GM18907 (cell line): ENCODE results near the gene ANKRD33.

Source experiments
- ATAC-seq: cut with Tn5 transposase; IDR thresholded peaks from one replicate; pipeline ENCODE4 v1.9.1; 2021; ENCODE audit warnings: mild to moderate bottlenecking, moderate library complexity; ENCODE audit not compliant: unreplicated experiment

Gene ANKRD33

DNA sequence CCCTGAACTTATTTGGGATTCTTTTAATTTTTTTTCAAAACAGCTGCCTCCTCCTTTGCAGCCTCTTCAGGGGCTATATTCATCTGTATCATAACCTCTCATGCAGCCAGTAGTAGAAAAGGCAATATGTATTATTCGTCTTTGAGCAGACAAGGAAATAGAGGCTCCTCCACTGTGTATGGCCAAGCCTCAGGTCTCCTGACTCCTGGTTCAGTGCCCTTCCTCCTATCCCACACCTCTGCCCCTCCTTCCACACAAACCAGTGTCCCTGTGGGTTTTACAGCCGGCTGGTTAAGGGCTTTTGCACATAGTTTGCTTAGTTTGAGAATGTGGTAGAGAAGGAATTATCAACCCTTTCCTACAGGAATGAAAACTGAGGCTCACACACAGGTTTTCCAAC, 10.6 kb downstream of the ANKRD33 start:
- ATAC-seq: no peak

DNA sequence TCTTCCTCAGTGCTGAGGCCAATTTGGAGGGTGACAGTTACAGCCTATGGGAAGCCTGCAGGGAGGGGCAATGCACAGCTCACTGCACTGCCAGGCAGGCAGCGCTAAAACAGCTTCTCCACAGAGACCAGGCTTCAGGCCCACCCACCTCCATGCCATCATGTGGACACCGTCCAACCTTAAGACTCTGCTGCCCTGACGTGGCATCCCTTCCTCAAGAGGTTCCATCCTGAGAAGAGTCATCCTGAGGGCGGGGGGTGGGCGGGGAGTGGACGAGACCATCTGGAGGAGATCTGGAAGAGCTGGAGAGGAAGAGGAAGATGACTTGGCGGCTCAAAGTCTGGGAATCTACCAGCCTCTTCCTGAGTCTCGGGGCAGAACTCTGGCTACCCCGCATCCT, 11.0 kb downstream of the ANKRD33 start:
- ATAC-seq: no peak

DNA sequence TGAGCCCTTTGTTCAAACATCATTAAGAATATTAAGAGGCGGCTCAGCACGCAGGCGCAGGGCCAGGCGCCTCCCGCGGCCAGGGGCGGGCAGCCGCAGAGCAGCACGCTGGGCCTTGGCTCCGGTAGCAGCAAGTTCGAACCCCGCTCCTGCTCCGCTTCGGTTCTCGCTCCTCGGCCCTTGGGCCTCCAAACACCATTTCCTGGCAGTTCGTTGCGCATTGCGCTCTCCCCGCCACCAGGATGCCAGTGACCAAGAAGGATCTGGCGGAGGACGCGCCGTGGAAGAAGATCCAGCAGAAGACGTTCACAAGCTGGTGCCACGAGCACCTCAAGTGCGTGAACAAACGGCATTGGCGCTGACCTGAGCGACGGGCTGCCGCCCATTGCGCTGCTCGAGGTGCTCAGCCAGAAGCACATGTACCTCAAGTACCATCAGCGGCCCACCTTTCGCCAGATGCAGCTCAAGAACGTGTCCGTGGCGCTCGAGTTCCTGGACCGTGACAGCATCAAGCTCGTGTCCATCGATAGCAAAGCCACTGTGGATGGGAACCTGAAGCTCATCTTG, 12.5 kb downstream of the ANKRD33 start:
- no peak for ATAC-seq

DNA sequence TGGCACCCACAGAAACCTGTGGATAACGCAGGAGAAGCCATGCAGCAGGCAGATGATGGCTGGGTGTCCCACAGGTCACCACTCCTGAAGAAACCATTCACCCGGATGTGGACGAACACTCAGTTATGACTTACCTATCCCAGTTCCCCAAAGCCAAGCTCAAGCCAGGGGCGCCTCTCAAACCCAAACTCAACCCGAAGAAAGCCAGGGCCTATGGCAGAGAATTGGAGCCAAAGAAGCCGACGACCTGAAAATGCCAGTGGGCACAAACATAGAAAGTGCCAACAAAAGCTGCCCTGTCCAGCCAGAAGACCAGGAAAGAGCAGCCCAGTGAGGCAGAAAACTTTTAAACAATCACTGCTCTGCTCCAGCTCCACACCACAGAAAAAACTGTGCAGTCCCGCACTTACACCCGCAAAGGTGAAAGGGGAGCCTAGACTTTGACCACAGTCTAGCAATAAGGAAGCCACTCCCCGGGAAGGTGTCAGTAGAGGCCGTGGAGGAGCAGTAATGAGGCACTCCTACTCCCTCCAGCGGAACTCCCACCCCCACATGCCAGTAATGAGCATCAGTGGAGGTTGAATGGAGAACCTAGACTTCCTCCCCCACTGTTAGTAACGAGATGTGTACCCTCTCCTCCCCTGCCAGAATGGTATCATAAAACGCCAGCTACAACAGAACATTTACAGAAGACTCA, 13.4 kb downstream of the ANKRD33 start:
- ATAC-seq: no peak

DNA sequence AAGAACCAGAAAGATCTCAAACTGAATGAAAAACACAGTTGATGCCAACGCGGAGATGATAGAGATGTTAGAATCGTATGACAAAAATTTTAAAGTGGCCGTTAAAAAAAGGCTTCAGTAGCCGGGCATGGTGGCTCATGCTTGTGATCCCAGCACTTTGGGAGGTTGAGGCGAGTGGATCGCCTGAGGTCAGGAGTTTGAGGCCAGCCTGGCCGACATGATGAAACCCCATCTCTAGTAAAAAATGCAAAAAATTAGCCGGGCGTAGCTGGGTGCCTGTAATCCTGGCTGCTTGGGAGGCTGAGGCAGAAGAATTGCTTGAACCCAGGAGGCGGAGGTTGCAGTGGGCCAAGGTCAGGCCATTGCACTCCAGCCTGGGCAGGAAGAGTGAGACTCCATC, 14.0 kb downstream of the ANKRD33 start:
- ATAC-seq: no peak

DNA sequence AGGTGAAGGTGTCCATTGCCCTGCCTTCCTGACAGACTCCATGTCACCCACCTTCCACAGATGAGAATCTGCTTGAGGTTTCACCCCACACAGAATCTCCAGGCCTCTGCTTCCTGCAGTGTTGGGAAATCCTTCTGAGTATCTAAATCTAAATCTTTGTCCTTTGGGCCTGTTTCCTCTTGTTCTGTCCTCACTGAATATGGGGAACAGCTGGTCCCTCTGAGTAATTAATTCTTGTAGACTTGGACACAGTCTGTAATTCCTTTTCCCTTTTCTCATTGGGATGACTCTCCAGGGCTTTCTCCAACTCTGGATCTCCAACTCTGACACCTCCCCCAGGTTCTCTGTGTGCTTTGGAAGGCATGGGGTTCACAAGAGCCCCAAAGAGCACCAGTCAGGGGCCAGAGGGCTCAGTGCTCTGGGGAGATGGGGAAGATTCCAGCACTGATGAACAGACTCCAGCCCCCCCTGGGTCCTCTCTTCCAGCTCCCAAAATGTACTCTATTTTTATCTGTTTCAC, 17.1 kb downstream of the ANKRD33 start:
- ATAC-seq: no peak

DNA sequence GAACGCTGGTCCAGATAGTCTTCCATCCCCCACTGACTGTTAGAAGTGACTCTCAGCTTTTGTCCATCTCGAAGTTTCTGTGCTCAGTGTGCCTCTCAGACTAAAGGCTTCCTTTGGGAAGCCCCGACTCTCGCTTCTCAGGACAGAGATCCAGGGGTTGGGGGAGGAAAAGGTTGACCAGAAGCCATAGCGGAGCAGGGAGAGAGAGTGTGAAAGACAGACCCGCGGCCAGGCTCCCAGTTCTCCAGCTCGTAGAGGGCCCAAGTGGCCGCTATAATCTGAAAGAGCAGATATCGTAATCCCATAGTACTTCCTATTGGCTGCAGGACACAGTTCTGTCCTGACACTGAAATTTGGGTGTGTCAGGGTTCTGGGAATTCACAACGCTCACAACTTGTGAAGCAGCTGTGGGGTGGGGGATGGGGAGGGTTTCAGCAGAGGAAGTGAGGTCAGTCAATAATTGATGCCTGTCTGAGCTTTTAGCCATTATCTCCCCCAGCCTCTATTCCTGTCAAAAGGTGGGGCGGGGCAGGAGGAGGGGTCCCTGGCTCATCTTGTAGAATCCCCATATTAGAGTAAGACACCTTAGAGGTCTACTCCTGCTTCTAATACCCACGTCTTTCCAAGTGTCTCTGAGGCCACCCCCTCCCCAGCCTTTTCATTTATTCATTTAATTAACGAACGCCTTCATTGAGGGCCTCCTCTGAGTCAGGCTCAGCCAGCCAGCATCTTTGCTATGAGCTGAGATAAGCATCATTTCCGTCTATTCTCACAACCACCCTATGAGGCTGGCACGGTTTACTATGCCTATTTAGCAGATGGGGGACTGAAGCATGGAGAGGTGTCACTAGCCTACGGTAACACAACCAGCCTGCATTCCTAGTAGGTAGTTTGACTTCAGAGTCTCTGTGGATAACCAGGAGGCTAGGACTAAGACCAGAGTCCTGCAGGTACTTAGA, 17.8 kb downstream of the ANKRD33 start:
- ATAC-seq: no peak

DNA sequence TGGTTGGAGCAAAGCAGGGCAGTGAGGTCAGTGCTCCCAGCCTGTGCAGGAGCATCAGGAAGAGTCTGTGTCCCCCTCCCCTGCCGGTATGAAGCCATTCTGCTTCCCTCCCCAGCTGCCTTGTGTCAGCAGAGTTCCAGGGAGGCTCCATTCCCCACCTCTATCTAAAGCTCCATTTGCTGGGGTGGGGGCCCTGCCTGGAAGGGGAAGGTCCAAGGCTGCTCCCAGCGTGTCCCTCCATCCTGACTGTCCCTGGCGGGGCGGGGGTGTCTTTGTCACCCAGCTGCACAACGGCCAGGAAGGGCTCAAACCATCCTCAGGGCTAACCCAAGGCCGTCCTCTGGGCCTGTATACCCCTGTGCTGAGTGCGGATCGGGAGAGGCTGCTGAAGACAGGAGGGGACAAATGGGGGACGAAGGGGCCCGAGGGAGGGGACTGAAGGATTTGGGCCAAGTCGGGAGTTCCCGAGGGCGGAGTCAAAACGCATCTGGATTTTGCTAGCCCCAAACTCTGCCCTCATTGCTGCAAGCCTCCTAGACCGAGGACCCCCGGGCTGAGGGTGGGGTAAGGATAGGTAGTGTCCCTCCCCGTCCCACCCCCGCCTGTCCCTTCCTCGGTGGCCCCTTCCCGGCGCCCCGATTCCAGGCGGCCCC, 18.7 kb downstream of the ANKRD33 start:
- no peak for ATAC-seq

DNA sequence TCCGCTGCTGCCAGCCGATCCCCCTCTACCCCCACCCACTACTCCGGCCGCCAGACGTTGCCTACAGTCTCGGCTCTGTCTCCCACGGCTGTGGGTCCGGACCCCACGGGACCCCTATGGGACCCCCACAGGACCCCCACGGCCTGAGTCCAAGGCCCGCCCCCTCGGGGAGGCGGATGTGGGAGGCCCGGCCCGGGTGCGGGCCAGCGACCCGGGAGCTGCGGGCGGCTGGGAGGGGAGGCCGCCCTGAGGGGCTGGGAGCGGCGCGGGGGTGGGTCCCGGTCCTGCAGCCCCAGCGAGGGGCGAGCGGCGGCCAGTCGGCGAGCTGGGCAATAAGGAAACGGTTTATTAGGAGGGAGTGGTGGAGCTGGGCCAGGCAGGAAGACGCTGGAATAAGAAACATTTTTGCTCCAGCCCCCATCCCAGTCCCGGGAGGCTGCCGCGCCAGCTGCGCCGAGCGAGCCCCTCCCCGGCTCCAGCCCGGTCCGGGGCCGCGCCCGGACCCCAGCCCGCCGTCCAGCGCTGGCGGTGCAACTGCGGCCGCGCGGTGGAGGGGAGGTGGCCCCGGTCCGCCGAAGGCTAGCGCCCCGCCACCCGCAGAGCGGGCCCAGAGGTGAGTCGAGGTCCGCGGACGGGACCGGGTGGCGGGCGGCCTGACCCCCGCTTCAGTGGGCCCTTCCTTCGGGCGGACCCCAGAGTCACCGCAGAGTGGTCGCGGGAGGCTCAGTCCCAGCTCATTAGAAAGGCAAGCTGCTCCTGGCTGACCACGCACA, 19.4 kb downstream of the ANKRD33 start, which contains the start of gene ACVRL1:
TSS of gene ACVRL1 (plus strand) at position 422 of the 773 bp plus-strand sequence. CDS start 4,971 bp downstream, outside the sequence.
- ATAC-seq: no peak

DNA sequence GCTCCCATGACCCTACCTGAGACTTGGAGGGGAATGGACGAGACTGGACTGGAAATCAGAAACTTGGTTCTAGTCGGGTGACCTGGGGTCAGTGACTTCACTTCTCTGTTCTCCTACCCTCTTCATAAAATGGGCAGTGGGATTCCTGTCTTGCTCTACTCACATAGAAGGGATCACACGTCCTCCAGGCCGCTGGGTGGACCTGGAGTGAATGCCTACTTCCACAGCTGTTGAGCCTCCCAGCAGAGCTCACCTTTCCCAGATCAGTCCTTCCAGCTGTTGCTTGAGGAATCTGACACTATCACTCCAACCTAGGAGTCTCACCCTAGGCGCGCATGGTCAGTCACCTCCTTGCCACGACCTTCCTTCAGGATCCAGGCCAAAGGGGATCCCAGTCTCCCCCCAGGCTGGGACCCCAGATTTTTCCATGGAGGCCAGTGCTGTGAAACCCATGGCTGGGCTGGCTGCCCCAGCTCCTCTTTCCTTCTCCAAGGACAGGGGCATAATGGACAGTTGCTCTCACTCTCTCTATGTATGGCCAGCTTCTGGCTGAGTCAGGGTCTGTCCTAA, 20.0 kb downstream of the ANKRD33 start:
- ATAC-seq: no peak

DNA sequence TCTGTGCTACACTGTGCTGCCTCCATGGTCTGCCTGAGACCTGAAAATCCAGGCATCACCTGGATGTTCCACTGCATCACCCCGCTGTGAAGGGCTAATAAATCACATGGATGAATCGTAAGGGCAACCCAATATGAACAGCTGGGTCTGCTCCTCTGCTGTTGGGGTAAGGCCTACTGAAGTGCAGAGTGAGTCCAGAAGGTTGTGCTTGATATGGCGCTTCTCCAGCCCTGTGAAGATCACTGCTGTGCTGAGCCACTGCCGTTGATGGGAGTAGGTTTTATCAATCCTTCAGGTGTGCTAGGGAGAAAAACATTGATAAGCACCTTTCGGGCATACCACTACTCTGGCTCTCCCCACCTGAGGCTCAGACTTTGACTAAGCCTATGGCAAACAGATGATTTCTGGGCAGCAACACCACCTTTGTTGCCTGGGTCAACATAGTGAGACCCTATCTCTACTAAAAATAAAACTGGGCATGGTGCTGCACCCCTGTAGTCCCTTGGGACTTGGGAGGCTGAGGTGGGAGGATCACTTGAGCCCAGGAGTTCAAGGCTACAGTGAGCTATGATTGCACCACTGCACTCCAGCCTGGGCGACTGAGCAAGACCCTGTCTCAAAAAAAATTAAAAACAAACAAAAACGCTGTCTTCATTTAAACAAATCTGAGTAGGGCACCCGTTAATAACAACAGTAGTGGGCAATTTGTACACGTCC, 21.1 kb downstream of the ANKRD33 start:
- ATAC-seq: no peak

DNA sequence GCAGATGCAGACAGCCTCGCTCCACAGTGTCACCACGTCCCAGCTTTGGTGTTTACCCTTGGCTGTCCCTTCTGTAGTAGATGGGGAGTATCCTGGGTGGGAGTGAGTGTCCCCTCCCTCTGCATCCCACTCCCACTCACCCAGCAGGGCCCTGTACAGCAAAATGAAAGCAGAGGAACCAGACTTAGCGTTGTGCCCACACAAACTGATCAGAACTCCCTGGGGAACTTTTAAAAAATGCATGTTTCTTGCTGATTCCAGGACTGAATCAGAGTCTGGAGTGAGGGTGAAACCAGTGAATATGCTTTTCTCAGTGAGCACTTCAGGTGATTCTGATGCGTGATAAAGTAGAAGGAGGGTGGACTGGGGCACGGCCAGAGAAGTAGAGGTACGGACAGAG, 22.3 kb downstream of the ANKRD33 start:
- no peak for ATAC-seq

DNA sequence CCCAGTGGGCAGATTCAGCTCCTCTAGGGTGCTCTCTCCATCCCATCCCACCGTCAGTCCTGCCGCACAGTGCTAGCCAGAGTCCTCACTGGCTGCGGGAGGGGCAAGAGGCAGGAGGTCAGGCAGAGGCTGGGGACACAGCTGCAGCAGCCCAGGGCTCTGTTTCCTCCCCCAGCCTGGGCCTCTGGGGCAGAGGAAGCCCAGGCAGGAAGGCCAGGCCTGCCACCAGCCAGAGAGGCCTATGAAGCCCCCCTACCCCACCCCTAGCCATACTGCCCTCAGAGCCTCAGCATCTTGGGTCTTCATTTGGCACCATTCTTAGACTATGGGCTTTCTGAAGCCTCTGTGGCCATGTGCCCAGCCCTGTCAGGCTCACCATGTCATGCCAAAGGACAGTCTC, 22.8 kb downstream of the ANKRD33 start:
- no peak for ATAC-seq

DNA sequence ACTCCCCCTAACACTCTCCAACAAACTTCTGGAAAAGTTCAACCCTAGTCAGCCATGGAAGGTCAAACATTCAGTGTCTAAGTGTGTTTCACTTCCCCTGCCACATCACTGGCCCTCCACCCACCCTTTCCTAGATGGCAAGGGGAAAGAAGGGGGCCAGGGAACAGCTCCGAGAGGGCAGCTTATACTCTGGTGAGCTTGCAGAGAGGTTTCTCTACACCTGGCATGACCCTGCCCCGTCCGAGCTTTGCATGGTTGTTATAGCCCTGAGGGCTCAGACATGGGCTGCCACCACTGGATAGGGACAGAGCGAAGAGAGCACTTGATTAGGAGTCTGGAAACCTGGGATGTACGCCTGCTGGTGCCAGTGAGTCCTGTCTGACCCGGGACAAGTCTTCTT, 23.4 kb downstream of the ANKRD33 start:
- ATAC-seq: no peak

DNA sequence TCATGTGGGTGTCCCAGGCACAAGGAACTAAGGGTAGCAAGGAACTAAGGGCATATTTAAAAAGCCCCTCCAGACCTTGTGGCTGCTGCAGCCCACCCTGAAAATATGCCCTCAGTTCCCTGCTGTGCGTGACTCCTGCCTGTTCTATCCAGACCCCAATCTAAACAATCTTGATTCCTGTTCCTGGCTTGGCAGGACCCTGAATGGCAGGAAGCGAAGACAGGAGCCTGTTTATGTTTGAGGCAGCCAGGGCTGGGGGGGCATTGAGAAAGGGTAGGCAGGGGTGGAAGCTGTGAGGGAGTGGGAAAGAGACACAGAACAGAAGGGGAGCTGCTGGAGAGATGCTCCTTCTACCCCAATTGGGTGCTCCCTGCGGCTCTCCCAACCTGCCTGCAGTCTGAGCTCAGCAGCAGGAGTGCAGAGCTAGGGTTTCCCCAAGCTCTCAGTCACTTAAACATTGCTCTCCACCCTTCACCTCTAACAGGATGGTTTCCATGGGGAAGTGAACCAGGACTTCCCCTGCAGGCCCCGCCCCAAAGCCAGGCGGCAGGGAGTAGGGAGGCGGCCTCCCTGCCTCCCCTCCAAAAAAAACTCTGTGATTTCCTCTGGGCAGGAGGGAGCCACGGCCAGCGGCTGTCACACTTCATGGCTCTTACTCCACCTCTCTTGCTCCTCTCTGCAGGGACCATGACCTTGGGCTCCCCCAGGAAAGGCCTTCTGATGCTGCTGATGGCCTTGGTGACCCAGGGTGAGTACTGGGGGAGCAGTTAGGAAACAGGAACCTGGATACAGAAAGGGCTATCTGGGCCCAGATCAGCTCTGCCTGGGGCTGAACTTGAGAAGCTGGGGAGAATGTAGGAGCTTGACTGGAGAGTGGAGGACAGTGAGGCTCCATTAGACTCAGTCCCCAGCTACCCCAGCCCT, 24.1 kb downstream of the ANKRD33 start:
- ATAC-seq: no peak

DNA sequence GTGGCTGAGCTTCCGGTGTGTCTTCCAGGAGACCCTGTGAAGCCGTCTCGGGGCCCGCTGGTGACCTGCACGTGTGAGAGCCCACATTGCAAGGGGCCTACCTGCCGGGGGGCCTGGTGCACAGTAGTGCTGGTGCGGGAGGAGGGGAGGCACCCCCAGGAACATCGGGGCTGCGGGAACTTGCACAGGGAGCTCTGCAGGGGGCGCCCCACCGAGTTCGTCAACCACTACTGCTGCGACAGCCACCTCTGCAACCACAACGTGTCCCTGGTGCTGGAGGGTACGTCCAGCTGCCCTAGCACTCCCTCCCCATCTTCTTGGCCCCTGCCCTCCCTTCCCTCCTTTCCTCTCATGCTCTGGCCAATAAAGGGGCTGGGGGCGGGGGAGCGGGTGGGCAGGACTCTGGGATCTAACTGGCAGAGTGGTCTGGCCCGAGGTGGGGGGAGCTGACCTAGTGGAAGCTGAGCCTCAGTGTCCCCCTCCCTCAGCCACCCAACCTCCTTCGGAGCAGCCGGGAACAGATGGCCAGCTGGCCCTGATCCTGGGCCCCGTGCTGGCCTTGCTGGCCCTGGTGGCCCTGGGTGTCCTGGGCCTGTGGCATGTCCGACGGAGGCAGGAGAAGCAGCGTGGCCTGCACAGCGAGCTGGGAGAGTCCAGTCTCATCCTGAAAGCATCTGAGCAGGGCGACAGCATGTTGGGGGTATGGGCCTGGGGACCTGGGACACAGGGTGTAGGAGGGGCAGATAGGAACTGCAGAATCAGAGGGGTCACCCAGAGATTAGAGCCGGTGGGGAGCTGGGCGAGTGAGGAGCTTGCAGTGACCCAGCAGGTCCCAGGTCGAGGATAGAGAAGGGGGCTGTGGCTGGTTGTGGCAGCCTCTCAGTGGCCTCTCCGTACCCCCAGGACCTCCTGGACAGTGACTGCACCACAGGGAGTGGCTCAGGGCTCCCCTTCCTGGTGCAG, 25.4 kb downstream of the ANKRD33 start:
- no peak for ATAC-seq
